HG02763 (cell line): ENCODE results near the gene LTA.

Experiments
- ATAC-seq: cut with Tn5 transposase; IDR thresholded peaks from one replicate; pipeline ENCODE4 v1.9.1; 2021; ENCODE audit warnings: mild to moderate bottlenecking, moderate library complexity; ENCODE audit not compliant: unreplicated experiment

Gene LTA

GRCh38 chr6:31621991-31622390 is 49.9 kb downstream of the LTA start:
- ATAC-seq, result no peak

GRCh38 chr6:31622684-31623091 is 50.6 kb downstream of the LTA start:
- no peak for ATAC-seq
